Medulla oblongata (tissue), 1 donor: ENCODE measurements around the gene RPL38.

Experiments
- DNase-seq: peaks from one replicate; pipeline ENCODE4 v3.0.0-alpha.2; 2015; ENCODE audit errors: extremely low spot score

RPL38 gene

DNA sequence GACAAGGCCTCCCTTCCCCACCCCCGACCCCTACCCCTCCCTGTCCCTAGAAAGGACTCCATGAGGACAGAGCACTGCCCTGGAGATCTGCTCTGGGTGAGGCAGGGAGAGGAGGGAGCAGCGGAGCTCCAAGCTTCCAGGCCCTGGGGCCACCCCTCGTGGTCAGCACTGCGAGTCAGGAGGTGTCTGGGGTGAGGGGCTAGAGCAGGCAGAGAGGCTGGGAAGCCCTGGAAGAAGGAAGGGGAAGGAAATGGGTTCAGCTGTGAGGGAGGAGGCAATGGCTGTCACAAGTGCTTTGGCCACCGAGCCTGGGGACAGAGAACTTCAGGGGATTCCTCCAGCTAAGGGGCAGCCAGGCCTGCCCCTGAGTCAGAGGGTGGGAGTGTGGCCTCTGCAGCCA lies 42.4 kb downstream of the RPL38 start:
- no peak for DNase-seq

DNA sequence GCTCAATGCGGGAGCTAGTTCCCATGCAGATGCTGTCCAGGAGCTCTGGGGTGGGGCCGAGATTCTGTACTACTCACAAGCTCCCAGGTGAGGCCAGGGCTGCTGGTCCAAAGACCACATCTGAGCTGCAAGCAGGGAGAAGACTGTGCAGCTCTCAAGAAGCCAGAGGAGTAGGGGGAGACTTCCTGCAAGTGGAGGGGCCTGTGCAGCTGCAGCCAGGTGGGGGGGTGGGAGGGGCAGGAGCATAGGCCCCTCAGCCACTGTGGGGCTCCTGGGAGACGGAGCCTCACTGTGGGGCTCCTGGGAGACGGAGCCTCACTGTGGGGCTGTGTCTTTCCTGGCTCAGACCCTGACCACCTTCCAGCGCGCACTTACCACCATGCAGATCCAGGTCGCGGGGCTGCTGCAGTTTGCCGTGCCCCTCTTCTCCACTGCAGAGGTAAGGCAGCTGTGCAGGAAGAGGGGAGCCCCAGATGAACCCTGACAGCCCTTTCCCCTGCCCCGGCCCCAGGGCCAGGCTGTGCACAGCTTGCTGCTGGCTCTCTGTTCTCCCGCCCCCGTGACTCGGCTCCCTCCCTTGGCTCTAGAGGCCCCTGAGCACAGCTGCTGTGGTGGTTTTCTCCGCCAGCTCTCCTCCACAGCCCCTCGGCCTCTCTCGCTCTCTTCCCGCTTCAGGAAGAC lies 46.3 kb downstream of the RPL38 start:
- peak; percentile 53 for DNase-seq

DNA sequence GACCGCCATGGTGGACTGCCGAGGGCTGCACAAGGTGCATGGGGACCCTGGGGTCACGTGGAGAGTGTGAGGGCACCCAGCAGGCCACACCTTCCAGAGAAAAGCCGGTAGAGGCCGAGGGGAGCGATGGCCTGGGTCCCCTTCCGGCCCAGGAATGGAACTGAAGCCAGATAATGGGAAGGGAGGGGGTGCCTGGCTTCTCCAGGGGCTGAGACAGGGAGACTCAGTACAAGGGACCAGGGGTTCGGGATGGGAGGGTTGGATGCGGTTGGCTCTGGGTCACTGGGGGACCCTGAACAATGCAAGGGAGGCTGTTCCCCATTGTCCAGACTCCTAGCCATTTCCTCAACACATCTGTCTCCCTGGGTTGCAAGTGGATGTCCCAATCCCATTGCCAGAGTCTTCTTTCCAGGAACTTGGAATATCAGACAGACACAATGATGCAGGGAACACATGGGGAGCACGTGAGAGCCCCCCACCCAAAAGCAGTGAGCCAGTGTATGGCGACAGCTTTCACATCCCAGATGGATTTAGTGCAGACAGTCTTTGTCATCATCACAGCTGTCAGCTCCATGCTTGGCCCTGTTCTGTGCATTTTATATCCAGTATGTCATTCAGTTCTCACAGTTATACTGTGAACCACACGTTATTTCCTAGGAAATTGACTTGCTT lies 47.0 kb downstream of the RPL38 start:
- DNase-seq: no peak

DNA sequence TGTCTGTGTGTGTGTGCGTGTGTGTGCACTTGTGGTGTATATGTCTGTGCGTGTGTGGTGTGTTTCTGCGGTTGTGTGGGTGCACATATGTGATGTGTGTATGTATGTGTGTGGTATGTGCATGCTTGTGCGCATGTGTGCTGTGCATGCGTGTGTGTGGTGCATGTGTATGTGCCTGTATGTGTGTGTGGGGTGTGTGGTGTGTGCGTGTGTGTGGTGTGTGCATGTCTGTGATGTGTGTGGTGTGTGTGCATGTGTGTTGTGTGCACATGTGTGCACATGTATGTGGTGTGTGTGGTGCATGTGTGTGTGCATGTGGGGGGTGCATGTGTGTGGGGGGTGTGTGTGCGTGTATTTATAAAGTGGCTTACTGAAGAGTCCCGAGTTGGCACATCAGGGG lies 47.6 kb downstream of the RPL38 start:
- DNase-seq: no peak

DNA sequence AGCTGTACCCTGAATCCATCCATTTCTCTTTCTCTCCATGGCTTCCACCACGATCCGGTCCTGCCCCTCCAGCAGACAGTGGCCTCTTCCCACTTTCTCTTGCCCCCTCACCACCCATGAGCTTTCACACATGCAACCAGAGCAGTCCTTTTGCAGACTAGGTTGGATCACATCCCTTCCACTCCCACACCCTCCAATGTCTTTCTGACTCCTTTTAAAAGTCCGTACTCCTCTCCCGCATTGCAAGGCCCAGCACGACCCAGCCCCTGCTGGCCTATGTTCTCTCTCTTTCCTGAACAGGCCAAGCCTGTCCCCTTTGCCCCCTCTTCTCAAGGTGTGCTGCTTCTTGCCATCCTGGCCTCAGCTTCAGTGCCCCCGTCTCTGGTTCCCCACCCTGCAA lies 48.1 kb downstream of the RPL38 start:
- no peak for DNase-seq

DNA sequence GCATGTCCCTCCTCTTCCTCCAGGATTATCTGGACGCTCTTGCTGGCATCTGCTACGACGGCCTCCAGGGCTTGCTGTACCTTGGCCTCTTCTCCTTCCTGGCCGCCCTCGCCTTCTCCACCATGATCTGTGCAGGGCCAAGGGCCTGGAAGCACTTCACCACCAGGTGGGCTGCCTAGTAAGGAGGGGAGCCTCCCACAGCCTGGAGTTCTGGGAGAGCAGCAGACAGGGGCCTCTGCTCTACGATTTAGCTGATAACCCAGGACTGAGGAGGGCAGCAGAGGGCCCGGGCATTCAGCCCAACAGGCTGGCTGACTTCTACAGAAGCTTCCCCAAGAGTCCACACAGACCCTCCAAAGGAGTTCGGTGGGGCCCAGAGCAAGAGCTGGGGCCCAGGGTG lies 48.7 kb downstream of the RPL38 start:
- DNase-seq: no peak

DNA sequence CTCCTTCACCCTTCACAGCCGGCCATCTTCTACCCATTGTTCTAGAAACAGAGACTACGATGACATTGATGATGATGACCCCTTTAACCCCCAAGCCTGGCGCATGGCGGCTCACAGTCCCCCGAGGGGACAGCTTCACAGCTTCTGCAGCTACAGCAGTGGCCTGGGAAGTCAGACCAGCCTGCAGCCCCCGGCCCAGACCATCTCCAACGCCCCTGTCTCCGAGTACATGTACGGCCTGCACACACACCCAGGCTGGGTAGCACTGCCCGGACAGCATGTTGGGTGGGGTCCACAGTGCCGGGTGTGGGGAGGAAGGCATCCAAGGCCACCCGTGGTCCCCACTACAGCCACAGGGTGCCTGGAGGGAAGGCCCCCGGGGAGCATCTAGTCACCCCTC lies 49.6 kb downstream of the RPL38 start:
- DNase-seq: no peak

DNA sequence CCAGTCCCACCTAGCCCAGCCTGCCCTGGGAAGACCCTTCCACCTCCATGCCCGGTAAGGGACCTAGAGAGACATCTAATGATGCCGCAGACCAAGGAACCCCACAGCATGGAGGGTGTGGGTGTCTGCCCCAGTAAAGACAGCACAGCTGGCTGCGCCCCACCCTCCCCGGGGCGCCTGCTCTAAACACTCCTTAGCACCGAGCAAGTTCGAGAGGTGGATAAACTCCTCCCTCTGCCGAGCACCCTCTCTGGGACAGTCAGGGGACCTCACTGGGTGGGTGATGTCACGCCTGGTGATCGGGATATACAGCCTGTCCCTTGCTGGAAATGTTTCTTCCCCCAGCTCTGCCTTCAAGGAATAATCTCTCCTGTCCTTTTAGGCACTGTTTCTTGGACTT lies 53.8 kb downstream of the RPL38 start:
- DNase-seq: no peak

DNA sequence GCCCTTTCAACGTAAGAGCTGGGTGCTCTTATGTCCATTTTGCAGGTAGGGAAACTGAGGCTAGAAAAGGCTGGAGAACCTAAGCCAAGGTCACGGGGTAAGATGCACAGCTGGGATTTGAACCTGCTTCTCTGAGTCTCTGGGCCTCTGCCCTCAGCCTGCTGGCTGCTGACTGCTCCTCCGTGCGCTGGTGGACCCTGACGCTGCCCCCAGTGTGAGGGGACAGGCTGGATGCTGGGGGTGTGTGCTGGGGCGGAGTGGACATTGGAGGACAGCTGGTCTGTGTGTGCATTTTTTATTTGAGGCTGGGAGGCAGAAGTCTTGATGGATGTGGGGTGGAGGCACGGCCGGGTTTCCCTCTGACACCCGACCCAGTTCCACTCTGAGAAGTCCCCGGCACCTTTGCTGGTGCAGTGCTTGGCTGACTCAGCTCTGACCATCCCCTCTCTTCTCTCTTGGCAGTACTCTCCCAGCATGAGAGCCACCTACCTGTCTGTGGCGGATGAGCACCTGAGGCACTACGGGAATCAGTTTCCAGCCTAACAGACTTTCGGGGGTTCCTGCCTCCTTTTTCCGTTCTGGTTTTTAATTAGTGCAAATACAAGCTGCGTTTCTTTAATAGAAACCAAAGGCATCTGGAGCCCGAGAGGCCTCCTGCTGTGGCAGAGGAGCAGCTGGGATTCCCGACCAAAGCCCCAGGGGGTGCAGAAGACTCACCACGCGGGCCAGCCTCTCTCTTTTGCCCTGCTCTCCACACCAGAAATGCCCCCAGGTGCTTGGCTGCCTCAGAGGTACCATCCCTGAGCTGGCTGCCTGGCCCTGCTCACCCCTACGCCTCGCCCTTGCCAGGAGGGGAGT lies 56.4 kb downstream of the RPL38 start:
- no peak for DNase-seq
